Right lobe of liver (tissue), 6 donors: ENCODE results near the gene CDC123. TPM values are rescaled to one million over a fixed set of nuclear protein-coding genes. Genes with fewer than 3 reads are reported as not detected.
"Not testable (repeated sequence)": the region's sequence is repeated elsewhere in the genome, so short reads cannot be mapped to it uniquely, and the experiment has no call there.

Source experiments
- ATAC-seq, 4 donors: fragments of 200-7000 bp; cut with Tn5 transposase; one replicate each; pipeline ENCODE4 v1.9.1; 2020; ENCODE audit warnings: mild to moderate bottlenecking in 4 of 4, moderate library complexity in 4 of 4
- DNase-seq, 3 donors: peaks; one replicate each; pipeline ENCODE4 v3.0.0-alpha.2; 2020
- H3K27ac ChIP-seq, 3 donors: fragments of 200-600 bp; one replicate each; pipeline ENCODE4 v1.8.0; 2022
- H3K27me3 ChIP-seq, 2 donors: fragments of 200-600 bp; one replicate each; pipeline ENCODE4 v1.8.0; 2022
- H3K36me3 ChIP-seq, 4 donors: fragments of 200-600 bp; sonication (generic) in 1 of 4; one replicate each; pipeline versions ENCODE4 v1.5.1 to v1.8.0; 2017 to 2022; ENCODE audit warnings: control low read depth in 1 of 4
- H3K4me1 ChIP-seq, 4 donors: fragments of 200-600 bp; sonication (generic) in 1 of 4; one replicate each; pipeline versions ENCODE4 v1.5.1 to v1.8.0; 2017 to 2022; ENCODE audit warnings: control low read depth in 1 of 4
- H3K4me3 ChIP-seq, 3 donors: fragments of 200-600 bp; one replicate each; pipeline ENCODE4 v1.8.0; 2022
- H3K9me3 ChIP-seq, 4 donors: fragments of 200-600 bp; sonication (generic) in 1 of 4; one replicate each; pipeline versions ENCODE4 v1.5.1 to v1.8.0; 2017 to 2022; ENCODE audit warnings: control low read depth in 1 of 4
- CTCF ChIP-seq, 4 donors: fragments of 200-600 bp in 3 of 4; fragments of 450-650 bp in 1 of 4; IDR thresholded peaks; one replicate each; pipeline versions ENCODE4 v1.5.1 to v1.8.0; 2016 to 2022; ENCODE audit warnings: antibody characterized with exemption in 4 of 4, mild to moderate bottlenecking in 2 of 4
- POLR2A ChIP-seq: fragments of 450-650 bp; IDR thresholded peaks from one replicate; pipeline ENCODE4 v1.6.1; 2017; ENCODE audit warnings: antibody characterized with exemption, mild to moderate bottlenecking
- WGBS: methylation state at CpG from one replicate; pipeline ENCODE4 v1.1.6; 2018; ENCODE audit warnings: low coverage, low lambda C conversion rate; ENCODE audit not compliant: insufficient coverage; ENCODE audit errors: missing lambda C conversion rate; 5-methylcytosine and 5-hydroxymethylcytosine counted together
- intact Hi-C, 2 donors: fragments of 100-400 bp; cut with DNase I; formaldehyde crosslinking; loops; one replicate each; pipeline versions ENCODE4 v1.11.2 to v1.14.1; 2022
- total RNA-seq, 6 experiments: library from RNA; depleted of rRNA in 2 of 6; stranded (reverse); fragments of >200 nt in 2 of 6; fragmentation: NEBNext Ultra II Directional in 3 of 6; extraction: Animal tissue kit (Norgen Biotek cat#: 25700) in 3 of 6; gene quantifications; one replicate each; pipeline versions ENCODE4 v1.1.0 to v1.2.4, GENCODE V29; 2016 to 2023
- donor health status: DM: no; HTN: yes; CAD: no.
- donor health status: DM: no; HTN: no; CAD: no.
- donor health status: DM: no; HTN: no; CAD: no.
- donor health status: DM: no; HTN: yes; CAD: no.
- donor health status: DM: no; HTN: yes; CAD: no.

Gene CDC123
- total RNA-seq, 6 experiments from 2014 or later = 29.5 to 46.3 (median 33.0) TPM

DNA sequence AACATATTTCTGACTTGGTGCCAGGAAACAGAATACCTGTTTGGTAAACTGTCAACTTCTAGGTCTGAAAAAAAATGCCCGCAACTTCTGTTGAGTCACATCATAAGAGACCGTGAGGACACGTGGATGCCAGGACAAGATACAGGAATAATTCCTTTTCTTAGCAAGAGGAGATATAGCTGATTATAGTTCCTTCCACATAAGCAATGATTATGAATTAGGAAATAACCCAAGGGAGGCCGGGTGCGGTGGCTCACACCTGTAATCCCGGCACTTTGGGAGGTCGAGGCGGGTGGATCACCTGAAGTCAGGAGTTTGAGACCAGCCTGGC lies 75.2 kb downstream of the CDC123 start:
- ATAC-seq (no peak), DNase-seq (no peak)
- intact Hi-C loops = no loop called here
- Histone ChIP-seq H3K4me3 (no peak overlapping the region), H3K27me3 (no peaks in the 10 kb centered on the region), H3K27ac (no peak overlapping the region), H3K4me1 (peaks cover 0 to under 1% (median 0%) of the 10 kb centered on the region in 4 donors), H3K36me3 (no peaks in the 10 kb centered on the region), H3K9me3 (no peaks in the 10 kb centered on the region)
- WGBS = 80% methylated on average over 5 of the region's 8 CpGs
- TF ChIP-seq POLR2A (no peak), CTCF (IDR thresholded peaks at IDR 0.05) (no peak)

- H3K36me3 ChIP-seq, DNase-seq, H3K27me3 ChIP-seq, H3K27ac ChIP-seq, H3K4me1 ChIP-seq, ATAC-seq, H3K4me3 ChIP-seq, H3K9me3 ChIP-seq, intact Hi-C loops: not testable (repeated sequence)
- 89% methylated on average over 7 of the region's 7 CpGs for WGBS
Measured at GRCh38 chr10:12277862-12278261, 81.9 kb downstream of the CDC123 start.

- Histone ChIP-seq H3K9me3 (no peaks in the 10 kb centered on the region), H3K36me3 (no peaks in the 10 kb centered on the region), H3K27ac (no peak overlapping the region), H3K4me3 (no peak overlapping the region), H3K27me3 (no peaks in the 10 kb centered on the region), H3K4me1 (no peaks in the 10 kb centered on the region)
- intact Hi-C loops = no loop called here
- TF ChIP-seq CTCF (IDR thresholded peaks at IDR 0.05) = no peak
- no peak for TF ChIP-seq POLR2A
- ATAC-seq (no peak), DNase-seq (no peak)
- WGBS = 66% methylated on average over 11 of the region's 11 CpGs
Measured at GRCh38 chr10:12279281-12279680, 83.3 kb downstream of the CDC123 start.

DNA sequence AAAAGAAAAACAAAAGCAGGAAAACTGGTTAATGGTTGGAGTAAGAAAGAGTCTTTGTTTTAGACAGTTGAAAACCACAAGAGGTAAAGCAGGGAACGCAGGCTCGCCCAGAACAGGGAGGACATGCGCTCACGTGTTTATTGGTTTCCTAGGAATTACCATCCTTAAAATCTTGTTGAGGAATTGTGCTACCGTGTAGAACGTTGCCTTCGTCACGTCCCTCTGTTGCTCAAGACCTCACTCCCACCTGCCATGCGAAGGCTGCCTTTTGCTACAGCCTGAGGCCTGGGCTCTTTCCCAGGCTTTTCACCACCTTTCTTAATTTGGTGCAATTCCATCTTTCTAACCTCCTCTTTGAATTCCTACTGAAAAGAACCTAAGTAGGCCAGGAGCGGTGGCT lies 91.8 kb downstream of the CDC123 start:
- whole genome bisulfite sequencing = 94% methylated on average over 8 of the region's 10 CpGs
- intact Hi-C loops = no loop called here
- Histone ChIP-seq H3K4me3 (no peak overlapping the region), H3K4me1 (no peaks in the 10 kb centered on the region), H3K27me3 (no peaks in the 10 kb centered on the region), H3K27ac (no peak overlapping the region), H3K9me3 (no peaks in the 10 kb centered on the region), H3K36me3 (no peaks in the 10 kb centered on the region)
- no peak for ATAC-seq
- no peak for DNase-seq
- TF ChIP-seq POLR2A = no peak
- TF ChIP-seq CTCF (IDR thresholded peaks at IDR 0.05) = no peak

- DNase-seq, H3K9me3 ChIP-seq, H3K36me3 ChIP-seq, H3K27ac ChIP-seq, H3K27me3 ChIP-seq, intact Hi-C loops, H3K4me3 ChIP-seq, ATAC-seq, H3K4me1 ChIP-seq: not testable (repeated sequence)
- 82% methylated on average over 3 of the region's 3 CpGs for WGBS
Measured at GRCh38 chr10:12297784-12298183, 101.8 kb downstream of the CDC123 start.
